GM12875 (cell line): Measurements from ENCODE around the gene LRRTM4.

Source experiments
- H3K4me3 ChIP-seq: one replicate; pipeline ENCODE4 v1.5.1; 2011; ENCODE audit warnings: low read depth, low read length, control low read depth
- TF ChIP-seq, protein P1 (sequence below): IDR thresholded peaks from 2 replicates; pipeline ENCODE4 v1.5.1; 2011; ENCODE audit warnings: low read depth, mild to moderate bottlenecking, control low read depth, inconsistent platforms, low read length, moderate library complexity, borderline replicate concordance; ENCODE audit not compliant: insufficient read depth

LRRTM4 gene

DNA sequence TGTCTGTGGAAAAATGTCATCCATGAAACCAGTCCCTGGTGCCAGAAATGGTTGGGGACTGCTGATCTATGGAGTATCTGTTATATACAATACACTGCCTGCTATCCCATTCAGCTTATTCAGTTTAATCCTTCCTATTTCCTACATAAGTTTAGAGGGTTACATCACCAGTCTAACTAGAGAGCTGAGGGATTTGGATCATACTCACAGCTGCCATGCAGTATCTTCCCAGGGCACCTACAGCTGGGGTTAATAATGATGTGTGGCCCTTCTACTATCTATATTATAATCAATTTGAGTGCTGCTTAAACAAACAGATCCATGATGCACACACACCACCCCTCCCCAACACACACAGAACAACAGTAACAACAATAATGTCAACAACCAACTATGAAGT, 524.0 kb downstream of the LRRTM4 start:
- H3K4me3 ChIP-seq = no peak overlapping the region
- TF ChIP-seq, protein P1, sequence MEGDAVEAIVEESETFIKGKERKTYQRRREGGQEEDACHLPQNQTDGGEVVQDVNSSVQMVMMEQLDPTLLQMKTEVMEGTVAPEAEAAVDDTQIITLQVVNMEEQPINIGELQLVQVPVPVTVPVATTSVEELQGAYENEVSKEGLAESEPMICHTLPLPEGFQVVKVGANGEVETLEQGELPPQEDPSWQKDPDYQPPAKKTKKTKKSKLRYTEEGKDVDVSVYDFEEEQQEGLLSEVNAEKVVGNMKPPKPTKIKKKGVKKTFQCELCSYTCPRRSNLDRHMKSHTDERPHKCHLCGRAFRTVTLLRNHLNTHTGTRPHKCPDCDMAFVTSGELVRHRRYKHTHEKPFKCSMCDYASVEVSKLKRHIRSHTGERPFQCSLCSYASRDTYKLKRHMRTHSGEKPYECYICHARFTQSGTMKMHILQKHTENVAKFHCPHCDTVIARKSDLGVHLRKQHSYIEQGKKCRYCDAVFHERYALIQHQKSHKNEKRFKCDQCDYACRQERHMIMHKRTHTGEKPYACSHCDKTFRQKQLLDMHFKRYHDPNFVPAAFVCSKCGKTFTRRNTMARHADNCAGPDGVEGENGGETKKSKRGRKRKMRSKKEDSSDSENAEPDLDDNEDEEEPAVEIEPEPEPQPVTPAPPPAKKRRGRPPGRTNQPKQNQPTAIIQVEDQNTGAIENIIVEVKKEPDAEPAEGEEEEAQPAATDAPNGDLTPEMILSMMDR = no peak

DNA sequence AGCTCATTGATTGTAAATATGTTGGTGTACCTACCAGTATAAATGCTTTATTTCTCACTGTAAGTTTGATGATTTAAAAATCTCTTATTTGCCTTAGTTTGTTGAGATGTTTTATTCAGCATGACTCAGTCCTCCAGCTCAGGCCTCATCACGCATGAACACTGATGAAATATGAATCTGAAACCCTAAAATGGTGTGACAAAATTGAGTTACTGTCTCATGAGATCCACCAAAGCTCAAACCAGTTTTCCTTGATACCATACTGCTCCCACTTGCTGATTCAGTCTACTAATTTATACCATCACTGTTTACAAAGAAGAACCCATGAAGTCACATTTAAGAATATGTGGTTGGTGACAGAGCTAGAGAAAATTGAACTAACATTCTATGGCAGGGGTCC, 524.9 kb downstream of the LRRTM4 start:
- TF ChIP-seq, protein P1 = no peak
- H3K4me3 ChIP-seq = no peak overlapping the region

DNA sequence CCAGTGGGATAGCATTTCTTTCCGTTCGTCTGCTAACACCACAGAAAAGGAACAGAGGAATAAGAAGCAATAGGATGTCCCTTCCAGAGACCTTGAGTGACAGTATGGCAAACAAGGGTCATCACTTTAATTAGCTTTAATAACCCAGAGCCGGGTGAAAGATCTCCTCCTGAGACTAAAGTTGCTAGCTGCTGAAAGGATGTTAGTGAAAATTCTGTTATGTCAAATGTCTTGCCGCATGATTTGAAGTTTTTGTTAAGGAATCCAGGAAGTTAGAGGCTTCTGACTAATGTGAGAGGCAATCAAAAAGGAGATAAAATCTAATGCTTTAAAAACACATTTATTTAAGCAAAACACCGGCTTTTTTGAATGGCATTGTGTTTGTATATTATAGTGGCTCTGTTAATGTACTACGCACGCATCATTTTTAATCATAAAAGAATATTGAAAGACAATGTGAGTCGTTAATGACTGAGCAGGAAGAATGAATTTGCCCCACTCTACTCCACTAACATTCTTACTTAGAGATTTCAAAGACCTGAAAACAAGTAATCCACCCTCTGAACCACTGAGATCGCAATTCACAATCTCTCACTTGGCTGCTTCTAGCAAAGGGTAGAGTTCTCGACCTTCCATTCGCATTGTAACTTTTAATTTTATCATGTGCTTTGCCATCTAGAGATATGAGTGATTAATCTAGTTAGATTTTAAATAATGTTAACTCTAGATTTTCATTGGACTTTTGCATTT, 536.6 kb downstream of the LRRTM4 start:
- H3K4me3 ChIP-seq = no peak overlapping the region
- TF ChIP-seq, protein P1 = no peak

DNA sequence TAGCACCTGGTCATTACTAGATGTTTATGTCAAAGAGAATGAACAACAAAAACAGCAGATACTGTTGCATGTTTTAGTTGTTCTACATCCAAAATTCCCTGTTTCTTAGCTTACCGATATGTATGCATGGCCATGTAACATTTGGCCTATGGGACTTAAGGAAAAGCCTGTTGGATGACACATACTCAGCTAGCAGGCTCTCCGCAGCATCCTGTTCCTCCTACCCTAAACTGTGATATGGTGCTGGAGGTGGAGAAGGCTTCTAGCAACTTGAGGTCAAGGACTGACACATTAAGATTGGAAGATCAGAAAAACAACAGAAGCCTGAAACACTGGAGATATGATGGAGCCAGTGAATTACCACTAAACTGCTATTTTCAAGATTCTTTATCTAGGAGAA, 537.8 kb downstream of the LRRTM4 start:
- H3K4me3 ChIP-seq = no peak overlapping the region
- TF ChIP-seq, protein P1 = no peak

DNA sequence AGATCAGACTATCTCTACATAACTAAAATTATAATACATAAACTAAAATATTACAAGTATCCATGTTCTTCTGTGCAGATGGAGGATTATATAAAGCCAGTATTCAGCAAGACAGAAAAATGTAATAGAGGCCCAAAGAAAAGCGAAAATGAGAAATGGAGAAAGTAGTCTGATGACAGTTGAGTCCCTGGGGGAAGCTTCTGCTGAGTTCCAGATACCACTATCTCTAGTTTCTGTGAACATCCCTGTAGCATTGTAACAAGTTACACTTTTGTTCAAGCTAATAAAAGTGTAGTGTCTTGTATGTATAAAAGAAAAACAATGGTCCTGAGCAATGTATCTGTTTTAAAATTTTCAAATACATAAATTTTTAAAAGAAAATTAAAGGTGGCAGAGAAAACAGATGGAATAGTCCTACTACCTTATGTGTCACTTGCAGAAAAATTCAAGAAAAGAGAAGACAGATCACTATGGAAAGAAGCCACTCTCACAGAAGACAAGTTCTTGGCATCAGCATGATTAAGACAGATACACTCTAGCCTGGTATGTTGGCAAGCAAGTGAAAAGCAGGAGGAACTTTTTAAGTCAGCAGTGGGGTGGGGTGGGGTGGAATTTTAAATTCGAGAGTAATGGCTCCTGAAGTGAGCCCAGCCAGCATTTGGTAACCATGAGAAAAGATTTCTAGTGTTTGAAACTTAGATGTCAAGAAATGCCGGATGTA, 541.9 kb downstream of the LRRTM4 start:
- no peak overlapping the region for H3K4me3 ChIP-seq

DNA sequence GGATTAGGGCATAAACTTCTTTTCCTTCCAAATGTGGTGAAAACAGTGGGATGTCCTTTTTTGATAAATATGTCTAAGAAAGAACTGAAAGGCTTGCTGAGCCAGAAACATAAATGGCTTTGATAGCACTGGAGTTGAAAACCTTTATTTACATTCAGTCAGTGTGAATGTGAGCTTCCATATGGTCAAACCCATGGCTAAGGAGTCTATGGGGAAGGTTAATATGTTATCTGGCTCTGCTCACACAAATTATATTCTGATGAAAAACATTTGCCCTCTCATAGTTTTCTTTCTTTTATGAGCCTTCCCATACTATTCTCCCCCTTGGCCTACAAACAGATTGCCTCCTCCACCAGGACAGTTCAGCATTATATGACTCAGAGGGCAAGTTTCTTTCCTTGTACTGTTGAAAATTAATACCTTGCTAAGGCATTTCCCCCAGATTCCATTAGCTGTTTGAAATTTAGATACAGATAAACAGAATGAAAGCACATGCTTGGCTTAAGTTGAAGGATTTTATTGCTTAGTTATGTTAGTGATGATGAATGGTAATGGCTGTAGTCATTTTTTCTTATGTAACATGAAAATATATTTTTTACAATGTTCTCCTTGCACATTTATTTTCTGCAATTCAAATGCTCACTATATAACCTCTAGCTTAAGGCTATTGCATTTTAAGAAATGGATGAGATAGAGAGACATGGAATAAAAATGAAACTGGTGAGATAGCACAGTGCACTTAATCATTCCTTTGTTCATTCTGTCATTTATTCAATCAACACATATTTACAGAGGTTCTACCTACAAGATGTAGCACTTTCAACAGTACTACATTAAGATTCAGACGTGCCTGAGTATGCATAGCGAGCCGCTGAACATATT, 544.1 kb downstream of the LRRTM4 start:
- TF ChIP-seq, protein P1 = no peak
- no peak overlapping the region for H3K4me3 ChIP-seq

More for the DNA sequence above, 541.9 kb downstream of the LRRTM4 start:
- TF ChIP-seq, protein P1 = no peak
